NCI-H69 (cell line): ENCODE measurements around the gene MACROD2.
"Not testable (repeated sequence)": the region's sequence is repeated elsewhere in the genome, so short reads cannot be mapped to it uniquely, and the experiment has no call there.

Experiments used
- DNase-seq: peaks from one replicate; lab custom pipeline; 2025; lab: John Stamatoyannopoulos, UW

MACROD2 gene

GRCh38 chr20:15945289-15945688 lies 1950.0 kb downstream of the MACROD2 start:
- DNase-seq: no peak

- peak; percentile 63 for DNase-seq
These were observed 1954.1 kb downstream of the MACROD2 start for GRCh38 chr20:15949391-15949790.

- peak; percentile 49 for DNase-seq
These were observed 1956.3 kb downstream of the MACROD2 start for GRCh38 chr20:15951658-15952057.

GRCh38 chr20:15958142-15958541 lies 1962.8 kb downstream of the MACROD2 start:
- DNase-seq: no peak

GRCh38 chr20:15965165-15965564 lies 1969.8 kb downstream of the MACROD2 start:
- DNase-seq: no peak

GRCh38 chr20:15967334-15967733 lies 1972.0 kb downstream of the MACROD2 start:
- no peak for DNase-seq

- peak; percentile 94 for DNase-seq
These were observed 1980.9 kb downstream of the MACROD2 start for GRCh38 chr20:15976047-15976736.

- peak; percentile 35 for DNase-seq
These were observed 1981.7 kb downstream of the MACROD2 start for GRCh38 chr20:15977026-15977425.

- DNase-seq: no peak
These were observed 1982.4 kb downstream of the MACROD2 start for GRCh38 chr20:15977758-15978157.

- not testable (repeated sequence) for DNase-seq
These were observed 1990.4 kb downstream of the MACROD2 start for GRCh38 chr20:15985494-15986368.

GRCh38 chr20:15986690-15987089 lies 1991.4 kb downstream of the MACROD2 start:
- no peak for DNase-seq

- DNase-seq: no peak
These were observed 1996.0 kb downstream of the MACROD2 start for GRCh38 chr20:15991279-15991678.

- no peak for DNase-seq
These were observed 1997.2 kb downstream of the MACROD2 start for GRCh38 chr20:15992564-15992963.

- no peak for DNase-seq
These were observed 2004.8 kb downstream of the MACROD2 start for GRCh38 chr20:16000112-16000511.

GRCh38 chr20:16001286-16001685 lies 2006.0 kb downstream of the MACROD2 start:
- DNase-seq: no peak

GRCh38 chr20:16003310-16003709 lies 2008.0 kb downstream of the MACROD2 start:
- no peak for DNase-seq

- DNase-seq: no peak
These were observed 2009.0 kb downstream of the MACROD2 start for GRCh38 chr20:16004108-16004854.

- peak; percentile 50 for DNase-seq
These were observed 2010.0 kb downstream of the MACROD2 start for GRCh38 chr20:16005021-16005914.

- peak; percentile 80 for DNase-seq
These were observed 2010.7 kb downstream of the MACROD2 start for GRCh38 chr20:16005915-16006493.

GRCh38 chr20:16007164-16007563 lies 2011.8 kb downstream of the MACROD2 start:
- DNase-seq: no peak

GRCh38 chr20:16007962-16008361 lies 2012.6 kb downstream of the MACROD2 start:
- DNase-seq: peak; percentile 41
